ENCODE data around the gene SPNS1.

Gene SPNS1

DNA sequence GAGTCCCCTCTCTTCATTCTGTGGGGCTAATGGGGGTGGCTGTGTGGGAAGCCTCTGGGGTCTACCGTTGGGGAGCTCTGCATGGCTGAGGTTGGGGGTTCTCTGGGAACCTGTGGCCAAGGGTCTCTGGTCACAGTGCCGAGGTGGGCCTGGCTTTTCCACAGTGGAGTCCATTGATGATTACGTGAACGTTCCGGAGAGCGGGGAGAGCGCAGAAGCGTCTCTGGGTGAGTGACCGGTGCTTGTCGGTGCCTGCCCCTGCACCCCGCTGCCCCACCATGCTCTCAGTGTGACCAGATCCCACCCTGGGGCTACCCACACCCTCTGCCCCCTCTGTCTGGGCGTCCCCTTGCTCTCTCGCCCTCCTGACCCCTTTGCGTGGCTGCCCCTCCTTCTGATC is 14.8 kb downstream of the SPNS1 start:
- H3K4me2 ChIP-seq (ENCODE audit: insufficient read depth, low read length, poor library complexity, severe bottlenecking): no peak overlapping the region
- no peaks in the 10 kb centered on the region for H3K27me3 ChIP-seq (ENCODE audit: control insufficient read depth in 3 of 3, insufficient read depth in 3 of 3, low read depth in 1 of 3, low read length in 3 of 3)
- H3K27ac ChIP-seq (replicated peaks; ENCODE audit: low read length): no peak overlapping the region
- no peak overlapping the region for H3K4me3 ChIP-seq (ENCODE audit: low read length in 2 of 2)
- H3K18ac ChIP-seq (ENCODE audit: low read length): no peak overlapping the region
- H3K36me3 ChIP-seq (replicated peaks in 1 of 2; ENCODE audit: control insufficient read depth in 2 of 2, insufficient read depth in 2 of 2, low read length in 2 of 2): peaks cover 0 to 5% of the 10 kb centered on the region in 2 donors
- peaks cover 6% of the 10 kb centered on the region for H3K79me1 ChIP-seq (ENCODE audit: low read depth, low read length)
- peak overlapping the region; percentile 37 for H2AK5ac ChIP-seq (ENCODE audit: low read depth, low read length)
- H2BK5ac ChIP-seq (ENCODE audit: low read length): no peak overlapping the region
- H2BK12ac ChIP-seq (ENCODE audit: low read length): no peak overlapping the region
- no peak for DNase-seq (ENCODE audit: low spot score)
- no peak overlapping the region for H2AFZ ChIP-seq (ENCODE audit: low read length)
- H3K23ac ChIP-seq (ENCODE audit: low read depth, low read length, poor library complexity): no peak overlapping the region
- H3K9me3 ChIP-seq (replicated peaks in 1 of 2; ENCODE audit: control insufficient read depth in 2 of 2, insufficient read depth in 1 of 2, low read depth in 1 of 2, low read length in 2 of 2): no peaks in the 10 kb centered on the region
- H4K91ac ChIP-seq (ENCODE audit: low read depth, low read length, poor library complexity): no peak overlapping the region
- H3K9ac ChIP-seq (ENCODE audit: low read depth, low read length, poor library complexity): no peak overlapping the region
- H3K4ac ChIP-seq (ENCODE audit: low read length): no peak overlapping the region
- H3K14ac ChIP-seq (ENCODE audit: low read length): no peak overlapping the region
- no peak overlapping the region for H2BK15ac ChIP-seq (ENCODE audit: low read length)
- WGBS, 2 donors (ENCODE audit: extremely low coverage in 2 of 2, insufficient read length in 2 of 2, insufficient replicate concordance in 1 of 2): no CpG with 5 or more reads among the region's 14 CpGs
- H2BK120ac ChIP-seq (ENCODE audit: low read depth, low read length): no peak overlapping the region
- H4K8ac ChIP-seq (ENCODE audit: low read depth, low read length): no peak overlapping the region
- no peaks in the 10 kb centered on the region for H3K4me1 ChIP-seq (ENCODE audit: control insufficient read depth in 2 of 2, insufficient read depth in 1 of 2, low read depth in 1 of 2, low read length in 2 of 2)

- Histone ChIP-seq H3K23ac (ENCODE audit: low read depth, low read length, poor library complexity) (no peak overlapping the region), H3K4me3 (ENCODE audit: low read length in 2 of 2) (no peak overlapping the region), H2BK15ac (ENCODE audit: low read length) (no peak overlapping the region), H4K8ac (ENCODE audit: low read depth, low read length) (peak overlapping the region; percentile 24), H2AFZ (ENCODE audit: low read length) (no peak overlapping the region), H2BK12ac (ENCODE audit: low read length) (no peak overlapping the region), H2BK5ac (ENCODE audit: low read length) (no peak overlapping the region), H3K4me1 (ENCODE audit: control insufficient read depth in 2 of 2, insufficient read depth in 1 of 2, low read depth in 1 of 2, low read length in 2 of 2) (no peaks in the 10 kb centered on the region), H2AK5ac (ENCODE audit: low read depth, low read length) (peak overlapping the region; percentile 7), H3K27me3 (ENCODE audit: control insufficient read depth in 3 of 3, insufficient read depth in 3 of 3, low read depth in 1 of 3, low read length in 3 of 3) (no peaks in the 10 kb centered on the region), H4K91ac (ENCODE audit: low read depth, low read length, poor library complexity) (no peak overlapping the region), H3K18ac (ENCODE audit: low read length) (no peak overlapping the region), H3K14ac (ENCODE audit: low read length) (no peak overlapping the region), H3K79me1 (ENCODE audit: low read depth, low read length) (peaks cover 6% of the 10 kb centered on the region), H2BK120ac (ENCODE audit: low read depth, low read length) (no peak overlapping the region), H3K36me3 (replicated peaks in 1 of 2; ENCODE audit: control insufficient read depth in 2 of 2, insufficient read depth in 2 of 2, low read length in 2 of 2) (peaks cover 0 to 5% of the 10 kb centered on the region in 2 donors), H3K4me2 (ENCODE audit: insufficient read depth, low read length, poor library complexity, severe bottlenecking) (no peak overlapping the region), H3K27ac (replicated peaks; ENCODE audit: low read length) (no peak overlapping the region), H3K9me3 (replicated peaks in 1 of 2; ENCODE audit: control insufficient read depth in 2 of 2, insufficient read depth in 1 of 2, low read depth in 1 of 2, low read length in 2 of 2) (no peaks in the 10 kb centered on the region), H3K4ac (ENCODE audit: low read length) (no peak overlapping the region), H3K9ac (ENCODE audit: low read depth, low read length, poor library complexity) (no peak overlapping the region)
- DNase-seq (ENCODE audit: low spot score): no peak
- no CpG with 5 or more reads among the region's 11 CpGs for WGBS, 2 donors (ENCODE audit: extremely low coverage in 2 of 2, insufficient read length in 2 of 2, insufficient replicate concordance in 1 of 2)
These were observed 15.9 kb downstream of the SPNS1 start for GRCh38 chr16:28990375-28991040.

DNA sequence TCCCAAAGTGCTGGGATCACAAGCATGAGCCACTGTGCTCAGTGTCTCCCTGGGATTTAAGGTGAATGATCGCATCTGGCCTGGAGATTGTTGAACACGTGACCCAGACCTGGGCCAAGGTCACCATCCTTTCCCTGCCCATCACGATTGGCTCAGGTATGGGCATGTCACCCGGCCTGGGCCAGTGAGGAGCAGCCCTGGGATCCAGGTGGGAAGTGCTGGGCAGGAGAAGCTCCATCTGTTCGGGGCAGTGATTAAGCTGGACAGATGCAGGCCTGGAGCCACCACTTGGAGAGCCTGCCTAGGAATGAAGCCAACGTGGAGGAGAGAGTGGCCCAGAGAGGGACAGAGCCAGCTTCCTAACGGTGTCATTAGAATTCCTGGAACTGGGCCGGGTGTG is 17.1 kb downstream of the SPNS1 start:
- Histone ChIP-seq H3K9me3 (replicated peaks in 1 of 2; ENCODE audit: control insufficient read depth in 2 of 2, insufficient read depth in 1 of 2, low read depth in 1 of 2, low read length in 2 of 2) (no peaks in the 10 kb centered on the region), H3K27me3 (ENCODE audit: control insufficient read depth in 3 of 3, insufficient read depth in 3 of 3, low read depth in 1 of 3, low read length in 3 of 3) (no peaks in the 10 kb centered on the region), H3K4me3 (ENCODE audit: low read length in 2 of 2) (peak overlapping the region in 1 of 2 donors; percentile 63), H2BK12ac (ENCODE audit: low read length) (no peak overlapping the region), H3K18ac (ENCODE audit: low read length) (no peak overlapping the region), H3K79me1 (ENCODE audit: low read depth, low read length) (peaks cover 5% of the 10 kb centered on the region), H4K8ac (ENCODE audit: low read depth, low read length) (no peak overlapping the region), H3K23ac (ENCODE audit: low read depth, low read length, poor library complexity) (no peak overlapping the region), H2AK5ac (ENCODE audit: low read depth, low read length) (no peak overlapping the region), H3K36me3 (replicated peaks in 1 of 2; ENCODE audit: control insufficient read depth in 2 of 2, insufficient read depth in 2 of 2, low read length in 2 of 2) (peaks cover 0 to 2% of the 10 kb centered on the region in 2 donors), H3K4me2 (ENCODE audit: insufficient read depth, low read length, poor library complexity, severe bottlenecking) (no peak overlapping the region), H3K4ac (ENCODE audit: low read length) (no peak overlapping the region), H3K9ac (ENCODE audit: low read depth, low read length, poor library complexity) (no peak overlapping the region), H3K27ac (replicated peaks; ENCODE audit: low read length) (no peak overlapping the region), H3K4me1 (ENCODE audit: control insufficient read depth in 2 of 2, insufficient read depth in 1 of 2, low read depth in 1 of 2, low read length in 2 of 2) (no peaks in the 10 kb centered on the region), H4K91ac (ENCODE audit: low read depth, low read length, poor library complexity) (no peak overlapping the region), H3K14ac (ENCODE audit: low read length) (no peak overlapping the region), H2BK5ac (ENCODE audit: low read length) (no peak overlapping the region), H2BK15ac (ENCODE audit: low read length) (no peak overlapping the region), H2BK120ac (ENCODE audit: low read depth, low read length) (no peak overlapping the region), H2AFZ (ENCODE audit: low read length) (no peak overlapping the region)
- no CpG with 5 or more reads among the region's 8 CpGs for WGBS, 2 donors (ENCODE audit: extremely low coverage in 2 of 2, insufficient read length in 2 of 2, insufficient replicate concordance in 1 of 2)
- DNase-seq (ENCODE audit: low spot score): no peak

DNA sequence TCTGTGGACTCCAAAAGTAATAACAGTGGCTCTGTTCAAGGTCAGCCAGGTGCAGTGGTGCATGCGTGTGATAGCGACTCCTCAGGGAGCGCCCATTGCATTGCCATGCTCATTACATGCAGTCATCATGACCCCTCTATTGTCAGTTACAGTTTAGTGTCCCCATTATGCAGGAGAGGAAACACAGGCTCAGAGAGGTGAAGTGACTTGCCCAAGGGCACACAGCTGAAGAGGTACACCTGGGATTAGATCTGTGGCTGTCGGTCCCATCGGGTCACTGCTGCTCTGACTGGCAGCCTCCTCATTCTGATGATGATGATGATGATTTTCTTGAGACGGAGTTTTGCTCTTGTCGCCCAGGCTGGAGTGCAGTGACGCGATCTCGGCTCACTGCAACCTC is 17.9 kb downstream of the SPNS1 start:
- no peak for DNase-seq (ENCODE audit: low spot score)
- H3K36me3 ChIP-seq (replicated peaks in 1 of 2; ENCODE audit: control insufficient read depth in 2 of 2, insufficient read depth in 2 of 2, low read length in 2 of 2): no peaks in the 10 kb centered on the region
- H3K4me2 ChIP-seq (ENCODE audit: insufficient read depth, low read length, poor library complexity, severe bottlenecking): no peak overlapping the region
- no peak overlapping the region for H3K27ac ChIP-seq (replicated peaks; ENCODE audit: low read length)
- no peak overlapping the region for H3K23ac ChIP-seq (ENCODE audit: low read depth, low read length, poor library complexity)
- H3K9ac ChIP-seq (ENCODE audit: low read depth, low read length, poor library complexity): no peak overlapping the region
- H2BK12ac ChIP-seq (ENCODE audit: low read length): no peak overlapping the region
- no peak overlapping the region for H3K18ac ChIP-seq (ENCODE audit: low read length)
- no peaks in the 10 kb centered on the region for H3K27me3 ChIP-seq (ENCODE audit: control insufficient read depth in 3 of 3, insufficient read depth in 3 of 3, low read depth in 1 of 3, low read length in 3 of 3)
- H2BK5ac ChIP-seq (ENCODE audit: low read length): no peak overlapping the region
- no peak overlapping the region for H2BK120ac ChIP-seq (ENCODE audit: low read depth, low read length)
- WGBS, 2 donors (ENCODE audit: extremely low coverage in 2 of 2, insufficient read length in 2 of 2, insufficient replicate concordance in 1 of 2): no CpG with 5 or more reads among the region's 10 CpGs
- H4K91ac ChIP-seq (ENCODE audit: low read depth, low read length, poor library complexity): no peak overlapping the region
- H2AK5ac ChIP-seq (ENCODE audit: low read depth, low read length): no peak overlapping the region
- H3K9me3 ChIP-seq (replicated peaks in 1 of 2; ENCODE audit: control insufficient read depth in 2 of 2, insufficient read depth in 1 of 2, low read depth in 1 of 2, low read length in 2 of 2): no peaks in the 10 kb centered on the region
- H3K4me1 ChIP-seq (ENCODE audit: control insufficient read depth in 2 of 2, insufficient read depth in 1 of 2, low read depth in 1 of 2, low read length in 2 of 2): no peaks in the 10 kb centered on the region
- no peak overlapping the region for H3K14ac ChIP-seq (ENCODE audit: low read length)
- no peak overlapping the region for H2BK15ac ChIP-seq (ENCODE audit: low read length)
- H2AFZ ChIP-seq (ENCODE audit: low read length): no peak overlapping the region
- peaks cover 5% of the 10 kb centered on the region for H3K79me1 ChIP-seq (ENCODE audit: low read depth, low read length)
- H3K4ac ChIP-seq (ENCODE audit: low read length): no peak overlapping the region
- no peak overlapping the region for H3K4me3 ChIP-seq (ENCODE audit: low read length in 2 of 2)
- no peak overlapping the region for H4K8ac ChIP-seq (ENCODE audit: low read depth, low read length)

Measured in neuronal stem cell (in vitro differentiated cells).